Inferior parietal cortex (tissue), 1 donor: ENCODE measurements around the gene PCDH15.
A peak's percentile ranks its signal among the peaks of the same experiment; 100 is the strongest.
"Not testable (repeated sequence)": the region's sequence is repeated elsewhere in the genome, so short reads cannot be mapped to it uniquely, and the experiment has no call there.

Source experiments
- DNase-seq: peaks from one replicate; pipeline ENCODE4 v3.0.0-alpha.2; 2016; ENCODE audit errors: extremely low spot score

The PCDH15 gene

GRCh38 chr10:54554028-54554427, 247.0 kb downstream of the PCDH15 start:
- no peak for DNase-seq

- no peak for DNase-seq
Measured at GRCh38 chr10:54550016-54550415, 251.0 kb downstream of the PCDH15 start.

GRCh38 chr10:54531296-54531695, 269.7 kb downstream of the PCDH15 start:
- DNase-seq = no peak

- DNase-seq = no peak
Measured at GRCh38 chr10:54530299-54530698, 270.7 kb downstream of the PCDH15 start.

- no peak for DNase-seq
Measured at GRCh38 chr10:54525816-54526215, 275.2 kb downstream of the PCDH15 start.

GRCh38 chr10:54515244-54515643, 285.8 kb downstream of the PCDH15 start:
- not testable (repeated sequence) for DNase-seq

GRCh38 chr10:54503863-54504262, 297.2 kb downstream of the PCDH15 start:
- no peak for DNase-seq

GRCh38 chr10:54501929-54502328, 299.1 kb downstream of the PCDH15 start:
- no peak for DNase-seq

GRCh38 chr10:54496852-54497251, 304.2 kb downstream of the PCDH15 start:
- DNase-seq = no peak

GRCh38 chr10:54487743-54488142, 313.3 kb downstream of the PCDH15 start:
- no peak for DNase-seq

- DNase-seq = no peak
Measured at GRCh38 chr10:54485971-54486370, 315.1 kb downstream of the PCDH15 start.

- no peak for DNase-seq
Measured at GRCh38 chr10:54484186-54484585, 316.8 kb downstream of the PCDH15 start.

- no peak for DNase-seq
Measured at GRCh38 chr10:54478601-54479000, 322.4 kb downstream of the PCDH15 start.

- no peak for DNase-seq
Measured at GRCh38 chr10:54477738-54478137, 323.3 kb downstream of the PCDH15 start.

GRCh38 chr10:54470324-54470631, 330.8 kb downstream of the PCDH15 start:
- no peak for DNase-seq

GRCh38 chr10:54469587-54470323, 331.3 kb downstream of the PCDH15 start:
- DNase-seq = no peak

- DNase-seq = no peak
Measured at GRCh38 chr10:54454271-54454670, 346.8 kb downstream of the PCDH15 start.

GRCh38 chr10:54449056-54449455, 352.0 kb downstream of the PCDH15 start:
- DNase-seq = no peak

- no peak for DNase-seq
Measured at GRCh38 chr10:54444170-54444569, 356.9 kb downstream of the PCDH15 start.

- DNase-seq = no peak
Measured at GRCh38 chr10:54441275-54441674, 359.8 kb downstream of the PCDH15 start.

- DNase-seq = no peak
Measured at GRCh38 chr10:54434782-54435181, 366.2 kb downstream of the PCDH15 start.

- no peak for DNase-seq
Measured at GRCh38 chr10:54415483-54415882, 385.5 kb downstream of the PCDH15 start.

GRCh38 chr10:54402576-54402975, 398.5 kb downstream of the PCDH15 start:
- DNase-seq = peak; percentile 59

- DNase-seq = no peak
Measured at GRCh38 chr10:54396031-54396430, 405.0 kb downstream of the PCDH15 start.
